Hematopoietic multipotent progenitor cell (in vitro differentiated cells): ENCODE measurements around the gene IL21. TPM values are rescaled to one million over a fixed set of nuclear protein-coding genes. Genes with fewer than 3 reads are reported as not detected.

Experiments
- DNase-seq, 3 donors: peaks; one replicate each; pipeline ENCODE4 v3.0.0-alpha.2; 2011 to 2015; ENCODE audit warnings: low read depth in 2 of 3, low spot score in 2 of 3
- total RNA-seq: library from RNA; depleted of rRNA; stranded (reverse); fragments of >200 nt; gene quantifications from one replicate; pipeline ENCODE4 v1.2.3, GENCODE V29; 2012

IL21 gene
- total RNA-seq, 1 donor = not detected

- no peak for DNase-seq
Measured at GRCh38 chr4:122635205-122635604, 14.3 kb upstream of the IL21 start.

- no peak for DNase-seq
Measured at GRCh38 chr4:122633211-122633610, 12.3 kb upstream of the IL21 start.

GRCh38 chr4:122632396-122633143, 11.7 kb upstream of the IL21 start:
- no peak for DNase-seq

GRCh38 chr4:122625156-122625555, 4.3 kb upstream of the IL21 start:
- DNase-seq = no peak

GRCh38 chr4:122624205-122624604, 3.3 kb upstream of the IL21 start:
- DNase-seq = no peak

GRCh38 chr4:122623637-122624166, 2.8 kb upstream of the IL21 start:
- no peak for DNase-seq

GRCh38 chr4:122622400-122622799, 1.5 kb upstream of the IL21 start:
- no peak for DNase-seq

GRCh38 chr4:122619611-122620010, 1.3 kb downstream of the IL21 start:
- DNase-seq = no peak

- DNase-seq = no peak
Measured at GRCh38 chr4:122617597-122618593, 3.0 kb downstream of the IL21 start.

GRCh38 chr4:122616915-122617596, 3.8 kb downstream of the IL21 start:
- DNase-seq = no peak

GRCh38 chr4:122614621-122615020, 6.2 kb downstream of the IL21 start:
- no peak for DNase-seq

- no peak for DNase-seq
Measured at GRCh38 chr4:122612540-122612939, 8.3 kb downstream of the IL21 start.

GRCh38 chr4:122606364-122607043, 14.4 kb downstream of the IL21 start:
- DNase-seq = no peak

GRCh38 chr4:122604146-122604545, 16.7 kb downstream of the IL21 start:
- DNase-seq = no peak

GRCh38 chr4:122603156-122603574, 17.7 kb downstream of the IL21 start:
- DNase-seq = no peak

- peak in 2 of 3 donors; percentile 26 to 54 for DNase-seq
Measured at GRCh38 chr4:122602277-122603142, 18.4 kb downstream of the IL21 start.

- no peak for DNase-seq
Measured at GRCh38 chr4:122591196-122591595, 29.7 kb downstream of the IL21 start.

- DNase-seq = no peak
Measured at GRCh38 chr4:122588453-122589238, 32.2 kb downstream of the IL21 start.
